Activated naive CD4-positive, alpha-beta T cell treated with anti-CD3 and anti-CD28 coated beads, Interleukin-2, amount 50 U/mL, for 16 hours (primary cell): ENCODE results near the gene DDX54.

Experiments used
- DNase-seq: peaks from one replicate; pipeline ENCODE4 v3.0.0-alpha.2; 2020

The DDX54 gene

GRCh38 chr12:113185180-113186032, at the start of gene DDX54, which contains the start of gene RITA1:
Gene DDX54, minus strand, starts transcription at chr12:113185478. Its CDS starts 27 bp downstream, at chr12:113185451.
Gene RITA1, plus strand, starts transcription at chr12:113185721. Its CDS starts 1,026 bp downstream, at chr12:113186747.
- DNase-seq = peak; percentile 82

- no peak for DNase-seq
Observed at GRCh38 chr12:113234483-113234882, 49.2 kb upstream of the DDX54 start.

- no peak for DNase-seq
Observed at GRCh38 chr12:113233967-113234366, 48.7 kb upstream of the DDX54 start.

- peak; percentile 73 for DNase-seq
Observed at GRCh38 chr12:113232840-113233585, 47.7 kb upstream of the DDX54 start.

GRCh38 chr12:113232089-113232839, 47.0 kb upstream of the DDX54 start:
- no peak for DNase-seq

- DNase-seq = no peak
Observed at GRCh38 chr12:113231235-113232088, 46.2 kb upstream of the DDX54 start.

GRCh38 chr12:113230315-113231234, 45.3 kb upstream of the DDX54 start:
- DNase-seq = no peak

GRCh38 chr12:113228394-113229028, 43.2 kb upstream of the DDX54 start:
- no peak for DNase-seq

- DNase-seq = no peak
Observed at GRCh38 chr12:113227686-113228391, 42.6 kb upstream of the DDX54 start.

- no peak for DNase-seq
Observed at GRCh38 chr12:113226696-113227568, 41.7 kb upstream of the DDX54 start.

- DNase-seq = no peak
Observed at GRCh38 chr12:113224955-113225354, 39.7 kb upstream of the DDX54 start.

- no peak for DNase-seq
Observed at GRCh38 chr12:113222730-113223531, 37.7 kb upstream of the DDX54 start.

GRCh38 chr12:113221997-113222729, 36.9 kb upstream of the DDX54 start:
- DNase-seq = no peak

- peak; percentile 99 for DNase-seq
Observed at GRCh38 chr12:113221181-113221996, 36.1 kb upstream of the DDX54 start, which contains the start of gene TPCN1. Gene TPCN1, plus strand, starts transcription at chr12:113221464. Its CDS starts 5,389 bp downstream, at chr12:113226853.

- DNase-seq = no peak
Observed at GRCh38 chr12:113220593-113221180, 35.4 kb upstream of the DDX54 start.

- DNase-seq = no peak
Observed at GRCh38 chr12:113216027-113216426, 30.7 kb upstream of the DDX54 start.
